Activated naive CD4-positive, alpha-beta T cell (primary cell): ENCODE measurements around the gene FAM156A.
A peak's percentile ranks its signal among the peaks of the same experiment; 100 is the strongest.
"Not testable (repeated sequence)": the region's sequence is repeated elsewhere in the genome, so short reads cannot be mapped to it uniquely, and the experiment has no call there.

Experiments
- DNase-seq, 4 experiments: peaks; one replicate each; lab custom pipeline; 2025; lab: John Stamatoyannopoulos, UW

Gene FAM156A

GRCh38 chrX:52958113-52958959 is at the start of gene FAM156A:
Gene FAM156A, minus strand, starts transcription at chrX:52958518. Its CDS starts 9,930 bp downstream, at chrX:52948588.
- DNase-seq = not testable (repeated sequence)

- no peak for DNase-seq
Observed at GRCh38 chrX:53005327-53005726, 47.0 kb upstream of the FAM156A start.

GRCh38 chrX:53004811-53005210 is 46.5 kb upstream of the FAM156A start:
- DNase-seq = no peak

- no peak for DNase-seq
Observed at GRCh38 chrX:53004038-53004437, 45.7 kb upstream of the FAM156A start.

GRCh38 chrX:53003111-53003510 is 44.8 kb upstream of the FAM156A start:
- no peak for DNase-seq

GRCh38 chrX:53001958-53002357 is 43.6 kb upstream of the FAM156A start:
- no peak for DNase-seq

GRCh38 chrX:53000447-53001135 is 42.3 kb upstream of the FAM156A start:
- no peak for DNase-seq

GRCh38 chrX:52995987-52996331 is 37.6 kb upstream of the FAM156A start:
- no peak for DNase-seq

GRCh38 chrX:52995135-52995986 is 37.0 kb upstream of the FAM156A start:
- peak; percentile 61 to 83 (median 72) for DNase-seq

- no peak for DNase-seq
Observed at GRCh38 chrX:52990848-52991247, 32.5 kb upstream of the FAM156A start.

GRCh38 chrX:52990011-52990631 is 31.8 kb upstream of the FAM156A start:
- peak in 3 of 4 experiments; percentile 9 to 37 (median 22) for DNase-seq

- no peak for DNase-seq
Observed at GRCh38 chrX:52988985-52989917, 30.9 kb upstream of the FAM156A start.

GRCh38 chrX:52983321-52984000 is 25.1 kb upstream of the FAM156A start:
- DNase-seq = no peak

- DNase-seq = no peak
Observed at GRCh38 chrX:52979993-52980392, 21.7 kb upstream of the FAM156A start.

- DNase-seq = no peak
Observed at GRCh38 chrX:52979568-52979967, 21.2 kb upstream of the FAM156A start.

GRCh38 chrX:52977953-52978352 is 19.6 kb upstream of the FAM156A start:
- no peak for DNase-seq

GRCh38 chrX:52975576-52975975 is 17.3 kb upstream of the FAM156A start:
- DNase-seq = not testable (repeated sequence)

- DNase-seq = not testable (repeated sequence)
Observed at GRCh38 chrX:52974336-52974992, 16.1 kb upstream of the FAM156A start.

- not testable (repeated sequence) for DNase-seq
Observed at GRCh38 chrX:52967922-52968321, 9.6 kb upstream of the FAM156A start.
